OCI-LY1 (cell line): Measurements from ENCODE around the gene SYT15.
"Not testable (repeated sequence)": the region's sequence is repeated elsewhere in the genome, so short reads cannot be mapped to it uniquely, and the experiment has no call there.

Experiments
- H2AFZ ChIP-seq: fragments of 200-600 bp; sonication (generic), shearing (Covaris generic); 2 replicates; pipeline ENCODE4 v1.6.0; 2014; ENCODE audit warnings: antibody characterized with exemption, mild to moderate bottlenecking, low read length
- H3F3A ChIP-seq: fragments of 200-600 bp; sonication (generic), shearing (Covaris generic); 2 replicates; pipeline ENCODE4 v1.6.0; 2014; ENCODE audit warnings: mild to moderate bottlenecking, antibody characterized with exemption, low read length, moderate library complexity; ENCODE audit not compliant: insufficient read depth
- H3K27ac ChIP-seq: fragments of 200-600 bp; sonication (generic); 2 replicates; pipeline ENCODE4 v1.5.1; 2014; ENCODE audit warnings: low read length, mixed run types, mild to moderate bottlenecking, low read depth; ENCODE audit not compliant: poor library complexity, severe bottlenecking
- H3K27me3 ChIP-seq: fragments of 200-600 bp; sonication (generic); 2 replicates; pipeline ENCODE4 v1.6.0; 2014; ENCODE audit warnings: antibody characterized with exemption, mild to moderate bottlenecking, low read length, moderate library complexity; ENCODE audit not compliant: insufficient read depth
- H3K36me3 ChIP-seq: fragments of 200-600 bp; sonication (generic); 2 replicates; pipeline ENCODE4 v1.6.1; 2014; ENCODE audit warnings: mild to moderate bottlenecking, antibody characterized with exemption, low read length, moderate library complexity, mixed read lengths; ENCODE audit not compliant: insufficient read depth
- H3K4me1 ChIP-seq: fragments of 200-600 bp; sonication (generic); 2 replicates; pipeline ENCODE4 v1.5.1; 2014; ENCODE audit warnings: mild to moderate bottlenecking, low read length, moderate library complexity; ENCODE audit not compliant: insufficient read depth, severe bottlenecking
- H3K4me2 ChIP-seq: fragments of 200-600 bp; sonication (generic), shearing (Covaris generic); 2 replicates; pipeline ENCODE4 v1.6.1; 2014; ENCODE audit warnings: low read length
- H3K4me3 ChIP-seq: fragments of 200-600 bp; sonication (generic); 2 replicates; pipeline ENCODE4 v1.5.1; 2014; ENCODE audit warnings: low read length, low read depth, mild to moderate bottlenecking, mixed read lengths; ENCODE audit not compliant: poor library complexity, severe bottlenecking
- H3K79me2 ChIP-seq: fragments of 200-600 bp; shearing (Covaris generic); 2 replicates; pipeline ENCODE4 v1.6.1; 2016; ENCODE audit warnings: mixed run types, low read length, mixed read lengths; ENCODE audit not compliant: insufficient read depth
- H3K9ac ChIP-seq: fragments of 200-600 bp; sonication (generic), shearing (Covaris generic); 2 replicates; pipeline ENCODE4 v1.6.1; 2014; ENCODE audit warnings: mild to moderate bottlenecking, low read length, mixed read lengths
- H3K9me2 ChIP-seq: fragments of 200-600 bp; sonication (generic), shearing (Covaris generic); 2 replicates; pipeline ENCODE4 v1.6.1; 2014; ENCODE audit warnings: low read depth, mild to moderate bottlenecking, low read length, mixed read lengths
- H3K9me3 ChIP-seq: fragments of 200-600 bp; shearing (Covaris generic); 2 replicates; pipeline ENCODE4 v1.6.1; 2014; ENCODE audit warnings: low read length, mixed read lengths
- H4K20me1 ChIP-seq: fragments of 200-600 bp; sonication (generic), shearing (Covaris generic); 2 replicates; pipeline ENCODE4 v1.6.0; 2016; ENCODE audit warnings: mild to moderate bottlenecking, low read length; ENCODE audit not compliant: insufficient read depth
- EZH2 ChIP-seq: fragments of 200-600 bp; sonication (generic), shearing (Covaris generic); IDR thresholded peaks from 2 replicates; pipeline ENCODE4 v1.8.0; 2017; ENCODE audit warnings: borderline replicate concordance, mixed run types, mild to moderate bottlenecking, antibody characterized with exemption, low read length, moderate library complexity, mixed read lengths
- TF ChIP-seq, protein P1 (sequence below): fragments of 200-600 bp; sonication (generic), shearing (Covaris generic); IDR thresholded peaks from 2 replicates; pipeline ENCODE4 v1.5.1; 2017; ENCODE audit warnings: mild to moderate bottlenecking, antibody characterized with exemption, low read length, moderate library complexity, mixed read lengths

Gene SYT15

DNA sequence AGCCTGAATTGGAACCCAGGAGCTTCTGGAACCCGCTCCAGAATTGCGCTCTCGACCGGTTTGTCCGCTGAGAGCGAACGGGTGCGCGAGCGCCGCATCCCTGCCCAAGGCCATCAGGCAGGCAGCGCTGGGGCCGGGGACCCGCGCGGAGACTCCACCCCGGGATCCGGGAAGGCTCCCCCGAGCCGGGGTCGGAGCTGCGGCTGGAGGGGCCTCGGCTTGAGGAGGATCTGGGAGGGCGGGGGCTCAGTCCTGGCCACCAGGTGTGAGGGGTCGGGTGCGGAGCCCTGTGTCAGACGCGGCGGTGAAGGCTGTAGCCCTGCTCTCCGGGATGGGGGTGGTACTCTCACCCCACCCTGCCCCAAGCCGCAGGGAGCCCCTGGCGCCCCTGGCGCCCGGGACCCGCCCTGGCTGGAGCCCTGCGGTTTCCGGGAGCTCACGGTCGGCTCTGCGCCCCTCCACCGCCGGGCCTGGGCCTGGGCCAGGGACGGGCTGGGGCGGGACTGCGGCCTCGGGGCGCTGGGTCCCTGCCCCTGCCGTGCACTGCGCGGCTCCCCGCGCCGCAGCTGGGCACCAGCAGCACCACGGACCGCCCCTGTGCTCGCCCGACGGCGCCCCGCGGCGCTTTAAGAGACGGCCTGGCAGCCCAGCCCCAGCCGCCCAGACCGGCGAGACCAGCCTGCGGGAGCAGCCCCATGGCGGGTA is at the start of gene SYT15:
TSS of gene SYT15 (plus strand) at position 655 of the 705 bp plus-strand sequence. CDS start at position 696, 41 bp downstream.
- H3K27ac ChIP-seq, H3K4me2 ChIP-seq, H4K20me1 ChIP-seq, H3K79me2 ChIP-seq, H2AFZ ChIP-seq, H3K9ac ChIP-seq, H3K9me3 ChIP-seq, H3K27me3 ChIP-seq, H3K9me2 ChIP-seq, H3K4me1 ChIP-seq, H3F3A ChIP-seq, H3K36me3 ChIP-seq, H3K4me3 ChIP-seq: not testable (repeated sequence)

- H2AFZ ChIP-seq, H3F3A ChIP-seq, H3K9ac ChIP-seq, H4K20me1 ChIP-seq, H3K36me3 ChIP-seq, H3K27ac ChIP-seq, H3K9me3 ChIP-seq, H3K4me1 ChIP-seq, H3K4me3 ChIP-seq, H3K4me2 ChIP-seq, H3K79me2 ChIP-seq, H3K9me2 ChIP-seq, H3K27me3 ChIP-seq: not testable (repeated sequence)
Observed at GRCh38 chr10:46529742-46530141, 49.2 kb upstream of the SYT15 start.

DNA sequence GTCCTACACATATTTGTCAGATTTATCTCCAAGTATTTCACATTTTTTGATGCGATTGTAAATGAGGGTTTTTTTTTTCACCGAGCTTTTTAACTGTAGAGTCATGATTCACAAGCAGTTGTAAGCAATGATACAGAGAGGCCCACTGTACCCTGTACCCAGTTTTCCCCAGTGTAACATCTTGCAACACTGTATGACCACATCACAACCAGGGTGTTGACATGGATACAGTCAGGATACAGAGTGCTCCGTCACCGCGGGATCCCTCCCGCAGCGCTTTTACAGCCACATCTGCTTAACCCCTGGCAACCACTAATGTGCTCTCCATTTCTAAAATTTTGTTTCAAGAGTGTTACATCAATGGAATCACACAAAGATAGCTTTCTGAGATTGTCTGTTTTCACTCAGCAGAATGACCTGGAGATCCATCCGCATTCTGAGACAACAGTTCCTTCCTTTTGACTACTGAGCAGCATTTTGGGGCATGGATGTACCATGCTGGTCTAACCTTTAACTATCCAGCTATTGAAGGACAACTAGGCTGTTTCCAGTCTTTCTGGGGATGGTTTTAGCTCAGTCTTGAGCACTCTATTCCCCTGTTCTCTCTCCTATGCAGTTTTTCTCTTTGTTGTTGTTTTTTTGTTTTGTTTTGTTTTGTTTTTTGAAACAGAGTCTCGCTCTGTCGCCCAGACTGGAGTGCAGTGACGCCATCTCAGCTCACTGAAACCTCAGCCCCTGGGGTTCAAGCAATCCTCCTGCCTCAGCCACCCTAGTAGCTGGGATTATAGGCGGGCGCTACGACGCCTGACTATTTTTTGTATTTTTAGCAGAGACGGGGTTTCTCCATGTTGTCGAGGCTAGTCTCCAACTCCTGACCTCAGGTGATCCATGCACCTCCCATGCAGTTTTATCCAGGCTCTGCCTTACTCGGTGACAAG is 48.4 kb upstream of the SYT15 start:
- no peak for TF ChIP-seq EZH2
- TF ChIP-seq, protein P1, sequence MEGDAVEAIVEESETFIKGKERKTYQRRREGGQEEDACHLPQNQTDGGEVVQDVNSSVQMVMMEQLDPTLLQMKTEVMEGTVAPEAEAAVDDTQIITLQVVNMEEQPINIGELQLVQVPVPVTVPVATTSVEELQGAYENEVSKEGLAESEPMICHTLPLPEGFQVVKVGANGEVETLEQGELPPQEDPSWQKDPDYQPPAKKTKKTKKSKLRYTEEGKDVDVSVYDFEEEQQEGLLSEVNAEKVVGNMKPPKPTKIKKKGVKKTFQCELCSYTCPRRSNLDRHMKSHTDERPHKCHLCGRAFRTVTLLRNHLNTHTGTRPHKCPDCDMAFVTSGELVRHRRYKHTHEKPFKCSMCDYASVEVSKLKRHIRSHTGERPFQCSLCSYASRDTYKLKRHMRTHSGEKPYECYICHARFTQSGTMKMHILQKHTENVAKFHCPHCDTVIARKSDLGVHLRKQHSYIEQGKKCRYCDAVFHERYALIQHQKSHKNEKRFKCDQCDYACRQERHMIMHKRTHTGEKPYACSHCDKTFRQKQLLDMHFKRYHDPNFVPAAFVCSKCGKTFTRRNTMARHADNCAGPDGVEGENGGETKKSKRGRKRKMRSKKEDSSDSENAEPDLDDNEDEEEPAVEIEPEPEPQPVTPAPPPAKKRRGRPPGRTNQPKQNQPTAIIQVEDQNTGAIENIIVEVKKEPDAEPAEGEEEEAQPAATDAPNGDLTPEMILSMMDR = no peak
- H3K36me3 ChIP-seq = no peaks in the 10 kb centered on the region

DNA sequence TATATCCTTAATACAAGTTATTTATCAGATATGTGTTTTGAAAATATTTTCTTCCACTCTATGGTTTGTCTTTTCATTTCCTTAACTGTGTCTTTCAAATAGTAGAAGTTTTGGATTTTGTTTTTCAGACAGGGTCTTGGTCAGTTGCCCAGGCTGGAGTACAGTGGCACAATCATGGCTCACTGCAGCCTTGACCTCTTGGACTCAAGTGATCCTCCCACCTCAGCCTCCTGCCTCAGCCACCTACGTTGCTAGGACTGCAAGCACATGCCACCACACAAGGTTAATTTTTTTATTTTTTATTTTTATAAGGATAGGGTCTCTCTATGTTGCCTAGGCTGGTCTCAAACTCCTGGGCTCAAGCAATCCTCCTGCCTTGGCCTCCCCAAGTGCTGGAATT is 46.7 kb upstream of the SYT15 start:
- H3K27me3 ChIP-seq, H3K4me2 ChIP-seq, H3K4me3 ChIP-seq, H3F3A ChIP-seq, H3K36me3 ChIP-seq, H3K27ac ChIP-seq, H3K9me2 ChIP-seq, H3K9ac ChIP-seq, H3K79me2 ChIP-seq, H3K9me3 ChIP-seq, H3K4me1 ChIP-seq, H4K20me1 ChIP-seq, H2AFZ ChIP-seq: not testable (repeated sequence)

More for the DNA sequence above, 48.4 kb upstream of the SYT15 start:
- H2AFZ ChIP-seq = no peak overlapping the region
- H3K79me2 ChIP-seq = no peaks in the 10 kb centered on the region
- H3K4me1 ChIP-seq = no peaks in the 10 kb centered on the region
- no peak overlapping the region for H3K4me2 ChIP-seq
- H3K9me3 ChIP-seq = no peaks in the 10 kb centered on the region
- H3K9me2 ChIP-seq = no peaks in the 10 kb centered on the region
- H3K4me3 ChIP-seq = no peak overlapping the region
- H3K27ac ChIP-seq = no peak overlapping the region
- no peaks in the 10 kb centered on the region for H4K20me1 ChIP-seq
- H3F3A ChIP-seq = no peaks in the 10 kb centered on the region
- no peaks in the 10 kb centered on the region for H3K27me3 ChIP-seq
- H3K9ac ChIP-seq = no peak overlapping the region
